ENCODE results near the gene TRIM42.

GRCh38 chr3:140630366-140630765, 47.5 kb upstream of the TRIM42 start:
- TF ChIP-seq PATZ1 (CRISPR knock-in tag; IDR thresholded peaks at IDR 0.05; ENCODE audit: borderline replicate concordance) (no peak), RARB (CRISPR knock-in tag; IDR thresholded peaks at IDR 0.05) (no peak), CSRNP3 (CRISPR knock-in tag; IDR thresholded peaks at IDR 0.05) (no peak), ZC3H10 (CRISPR knock-in tag; IDR thresholded peaks at IDR 0.05) (no peak), POU6F1 (CRISPR knock-in tag; IDR thresholded peaks at IDR 0.05; ENCODE audit: borderline replicate concordance, low read depth) (no peak), ESRRG (CRISPR knock-in tag; IDR thresholded peaks at IDR 0.05) (no peak), TOX (CRISPR knock-in tag; IDR thresholded peaks at IDR 0.05; ENCODE audit: borderline replicate concordance) (no peak), ISL1 (CRISPR knock-in tag; IDR thresholded peaks at IDR 0.05) (no peak), ARNTL (CRISPR knock-in tag; IDR thresholded peaks at IDR 0.05; ENCODE audit: borderline replicate concordance, low read depth) (no peak), ZNF70 (CRISPR knock-in tag; IDR thresholded peaks at IDR 0.05) (no peak)

Measured in SK-N-SH treated with all-trans-retinoic acid at 6 μM for 48 hours (cell line).